ENCODE measurements around the gene NUB1.

The NUB1 gene

DNA sequence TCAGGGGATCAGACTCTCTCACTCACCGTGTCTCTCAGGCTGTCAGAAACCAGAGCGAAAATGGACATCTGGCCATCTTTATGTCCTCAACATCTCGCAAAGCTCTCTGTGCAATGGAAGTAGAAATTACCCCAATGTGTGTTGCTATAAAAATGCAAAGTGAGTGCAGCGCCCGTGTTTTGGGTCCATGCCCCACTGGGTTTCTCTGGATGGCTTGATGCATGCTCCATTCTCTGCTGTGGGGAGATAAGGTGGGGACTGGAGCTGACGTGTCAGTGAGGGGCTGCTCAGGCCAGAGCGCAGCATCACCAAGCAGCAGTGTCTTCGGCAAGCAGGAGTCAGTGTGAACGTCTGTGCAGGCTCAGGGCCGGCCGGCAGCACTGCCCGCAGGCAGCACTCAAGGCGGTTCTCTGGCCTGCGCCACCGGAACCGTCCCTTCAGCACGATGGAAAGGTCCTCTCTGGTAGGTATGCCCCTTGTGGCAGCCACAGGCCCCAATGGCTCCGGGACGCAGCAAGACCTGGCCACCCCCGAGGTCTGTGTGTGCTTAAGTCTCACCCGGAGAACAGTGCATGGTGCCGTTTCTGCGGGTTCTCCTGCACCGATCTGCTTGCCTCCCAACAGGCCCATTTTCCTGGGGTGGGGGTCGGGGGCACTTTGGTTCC is 38.1 kb downstream of the NUB1 start:
- no peak for DNase-seq

DNA sequence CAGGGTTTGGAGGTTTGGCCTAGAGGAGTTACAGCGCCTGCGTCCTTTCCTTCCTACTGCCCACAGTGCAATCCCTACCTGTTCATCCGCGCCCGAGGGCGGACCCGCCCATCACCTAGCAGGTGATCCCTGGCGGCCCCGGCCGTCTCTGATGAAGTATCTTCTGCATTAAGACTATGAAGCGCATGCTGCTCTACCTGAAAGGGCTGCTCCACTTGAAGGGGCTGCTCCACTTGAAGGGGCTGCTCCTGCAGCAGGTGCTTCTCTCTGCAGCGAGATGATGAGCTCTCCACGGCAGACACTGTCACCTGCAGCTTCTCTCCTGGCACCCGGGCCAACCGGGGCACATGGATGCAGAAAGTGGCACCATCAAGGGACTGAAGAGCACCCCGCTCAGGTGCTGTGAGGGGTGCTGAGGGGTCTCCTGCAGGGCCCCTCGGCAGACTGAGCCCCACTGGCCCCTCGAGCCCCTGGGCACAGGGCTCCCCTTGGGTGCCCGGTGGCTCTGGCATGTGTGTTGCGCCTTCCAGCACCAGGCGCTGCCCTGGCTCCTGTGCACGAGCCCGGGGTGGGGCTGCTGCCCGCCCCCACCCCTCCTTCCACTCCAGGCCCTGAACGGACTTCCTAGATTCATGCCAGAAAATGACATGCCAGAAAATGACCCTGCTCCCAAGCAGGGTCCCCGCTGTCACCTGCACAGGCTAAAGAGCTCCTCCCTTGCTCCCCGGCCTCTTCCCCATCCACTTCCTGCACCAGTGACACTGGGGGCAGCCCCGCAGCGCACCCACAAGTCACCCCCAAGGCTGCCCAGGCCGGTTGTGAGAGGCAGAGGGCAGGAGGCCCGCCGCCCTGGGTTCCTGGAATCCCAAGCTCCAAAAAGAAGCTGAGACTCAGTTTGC is 38.8 kb downstream of the NUB1 start:
- no peak for DNase-seq

GRCh38 chr7:151381098-151381347 is 39.4 kb downstream of the NUB1 start:
- peak; percentile 54 for DNase-seq

- DNase-seq: no peak
These were observed 39.9 kb downstream of the NUB1 start for GRCh38 chr7:151381348-151382078.

DNA sequence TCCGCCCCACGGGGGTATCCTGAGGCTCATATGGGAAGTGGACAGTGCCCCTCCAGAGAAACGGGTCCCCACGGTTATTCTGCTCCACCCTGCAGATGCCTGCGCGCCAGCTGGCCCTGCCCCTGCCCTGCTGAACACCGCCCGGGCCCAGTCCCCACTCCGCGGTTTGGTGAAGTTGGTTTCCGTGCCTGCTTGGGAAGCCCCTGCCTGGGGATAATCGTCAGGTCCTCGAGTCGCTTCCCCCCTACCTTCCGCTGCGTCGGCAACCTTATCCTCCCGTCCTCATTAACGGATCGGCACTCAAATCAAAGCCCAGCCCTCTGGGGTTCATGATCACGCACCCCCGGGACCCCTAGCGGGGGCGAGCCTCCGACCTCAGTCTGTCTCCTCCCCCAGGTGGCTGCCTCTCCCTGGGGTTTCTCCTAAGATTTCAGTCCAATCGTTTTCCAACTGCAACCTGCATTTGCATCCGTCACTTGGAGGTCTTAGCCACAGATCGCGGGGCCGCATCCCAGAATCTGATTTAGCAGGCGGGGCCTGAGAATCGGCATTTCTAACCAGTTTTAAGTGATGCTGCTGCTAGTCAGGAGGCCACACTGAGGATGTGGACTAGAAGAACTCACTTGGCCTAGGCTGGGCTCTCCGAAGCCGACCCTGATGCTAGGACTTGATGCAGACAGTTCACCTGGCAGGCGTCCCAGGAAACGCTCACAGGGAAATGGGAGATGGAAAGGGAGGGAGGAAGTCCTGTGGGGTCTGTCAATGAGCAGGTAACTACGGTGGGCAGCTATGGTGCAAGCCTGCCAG is 40.7 kb downstream of the NUB1 start:
- DNase-seq: no peak

- DNase-seq: no peak
These were observed 42.2 kb downstream of the NUB1 start for GRCh38 chr7:151383638-151384351.

- no peak for DNase-seq
These were observed 42.7 kb downstream of the NUB1 start for GRCh38 chr7:151384352-151384697.

- no peak for DNase-seq
These were observed 43.4 kb downstream of the NUB1 start for GRCh38 chr7:151384776-151385625.

DNA sequence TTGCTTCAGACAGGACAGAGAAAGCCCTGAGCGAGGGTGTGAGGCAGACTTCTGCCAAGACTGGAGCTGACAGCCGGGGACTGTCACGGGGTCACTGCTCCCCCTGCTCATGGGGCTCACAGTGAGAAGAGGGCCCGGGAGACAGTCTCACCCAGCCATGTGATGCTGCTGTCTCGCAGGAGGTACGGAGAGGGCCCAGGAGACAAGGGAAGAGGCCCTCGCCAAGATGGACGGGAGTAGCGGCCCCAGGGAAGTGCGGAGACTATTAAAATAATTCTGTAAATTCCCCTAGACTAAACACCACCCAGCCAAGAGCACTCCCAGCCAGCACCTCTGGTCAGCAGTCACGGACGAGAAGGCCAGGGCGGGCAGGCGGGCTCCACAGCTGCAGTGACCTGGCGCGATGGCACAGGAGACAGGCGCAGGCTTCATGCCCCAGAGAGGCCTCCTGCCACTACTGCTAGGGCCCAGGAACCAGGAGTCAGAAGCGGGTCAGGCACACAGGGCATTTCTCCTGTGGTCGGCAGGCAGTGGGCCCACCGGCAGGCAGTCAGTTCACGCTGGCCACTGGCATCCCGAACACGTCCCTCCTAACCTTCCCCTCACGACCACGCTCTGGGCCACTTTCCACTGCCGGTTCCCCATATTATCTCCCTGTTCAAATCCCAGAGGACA is 44.2 kb downstream of the NUB1 start:
- DNase-seq: no peak

DNA sequence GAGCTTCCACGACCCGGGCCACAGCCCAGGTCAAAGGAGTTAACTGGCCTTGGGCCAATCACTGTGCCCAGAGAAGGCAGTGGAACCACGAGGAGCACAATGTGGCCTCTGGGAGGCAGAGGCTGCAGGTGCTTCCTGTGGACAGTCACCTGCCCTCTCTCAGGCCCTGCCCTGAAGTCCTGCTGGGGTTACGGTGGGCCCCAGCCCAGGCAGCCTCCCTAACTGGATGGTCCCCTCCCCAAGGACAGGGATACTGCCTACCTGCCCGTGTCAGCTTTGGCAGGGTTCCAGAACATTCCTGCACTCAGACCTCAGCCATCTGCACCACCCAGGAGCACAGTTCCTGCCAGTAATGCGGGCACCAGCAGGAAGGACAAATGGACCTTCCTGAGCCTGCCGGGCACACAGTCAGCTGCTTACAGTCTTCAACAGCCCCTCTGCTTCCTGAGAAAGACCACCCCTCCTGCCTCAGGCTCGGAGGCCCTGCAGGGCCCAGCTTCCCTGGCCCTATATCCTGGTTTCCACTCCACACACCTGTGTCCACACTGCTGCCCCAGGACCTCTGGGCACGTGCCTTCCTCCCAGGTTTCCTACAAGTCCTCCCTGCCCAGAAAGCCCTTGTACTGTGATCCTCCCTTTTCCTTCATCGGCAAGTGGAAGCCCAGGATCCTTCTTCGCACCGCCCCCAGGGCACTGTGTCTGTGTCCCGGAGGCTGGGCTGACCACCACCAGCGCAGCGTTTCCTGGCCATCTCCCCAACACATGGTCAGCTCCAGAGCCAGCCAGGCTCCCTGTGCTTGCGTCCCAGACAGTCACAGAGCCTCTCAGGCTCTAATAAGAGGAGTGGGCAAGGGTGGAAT is 44.9 kb downstream of the NUB1 start:
- no peak for DNase-seq

- DNase-seq: no peak
These were observed 45.8 kb downstream of the NUB1 start for GRCh38 chr7:151387161-151388006.

DNA sequence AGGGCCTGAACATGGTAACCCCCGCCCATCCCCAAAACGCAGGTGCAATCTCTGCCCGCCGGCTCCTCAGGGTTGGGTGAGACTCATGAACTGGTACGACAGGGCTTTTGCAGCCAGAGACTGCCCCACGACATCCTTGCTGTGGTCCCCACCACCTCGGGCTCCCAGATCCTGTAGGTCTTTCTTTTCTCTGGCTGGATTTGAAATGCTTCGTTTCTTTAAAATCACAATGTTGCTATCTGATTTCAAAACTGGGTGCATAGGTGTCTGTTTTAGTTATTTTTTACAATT is 46.3 kb downstream of the NUB1 start:
- DNase-seq: no peak

DNA sequence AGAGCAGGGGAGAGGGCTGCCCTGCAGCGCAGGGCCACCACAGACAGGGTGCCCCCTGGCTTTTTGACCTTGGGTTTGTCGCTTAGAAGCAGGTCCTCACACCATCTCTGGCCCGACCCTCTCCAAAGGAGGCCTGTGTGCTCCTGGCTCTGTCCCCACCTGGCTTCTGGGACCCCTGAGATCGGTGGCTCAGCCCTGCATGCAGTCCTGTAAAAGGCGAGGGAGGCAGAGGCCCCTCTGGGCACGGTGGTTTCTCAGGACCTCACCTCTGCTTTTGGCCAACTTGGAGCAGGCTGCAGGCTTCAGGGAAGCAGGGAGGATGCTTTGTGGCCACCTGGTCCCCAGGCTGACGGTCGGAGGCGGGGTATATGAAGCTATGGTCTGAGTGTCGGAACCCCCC is 46.8 kb downstream of the NUB1 start:
- DNase-seq: no peak

DNA sequence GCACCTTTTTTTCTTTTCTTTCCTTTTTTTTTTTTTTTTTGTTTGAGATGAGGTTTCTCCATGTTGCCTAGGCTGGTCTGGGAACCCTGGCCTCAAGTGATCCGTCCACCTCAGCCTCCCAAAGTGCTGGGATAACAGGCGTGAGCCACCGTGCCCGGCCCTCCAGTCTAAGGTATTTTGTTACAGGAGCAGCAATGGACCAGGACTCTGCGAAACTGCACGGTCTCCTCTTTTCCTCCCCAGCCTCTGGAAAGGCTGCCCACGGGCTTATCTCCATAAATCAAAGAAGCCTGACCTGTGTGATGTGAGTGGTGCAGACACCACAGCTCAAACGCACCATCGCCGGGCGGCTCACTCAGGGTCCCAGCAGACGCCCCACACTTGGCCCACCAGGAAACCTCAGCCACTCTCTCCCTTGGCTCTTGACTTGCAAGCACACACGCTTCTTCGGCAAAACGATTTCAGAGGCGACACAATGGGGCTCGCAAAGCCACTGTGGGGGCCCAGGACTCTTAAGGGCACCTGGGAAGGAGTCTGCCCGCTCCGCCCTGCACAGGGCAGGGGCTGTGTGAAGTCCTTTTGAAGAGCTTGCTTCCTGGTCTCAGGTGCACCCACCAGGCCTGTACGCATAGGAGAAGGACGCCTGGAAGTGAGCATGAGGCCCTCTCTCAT is 47.6 kb downstream of the NUB1 start:
- DNase-seq: no peak

- DNase-seq: peak; percentile 45
These were observed 48.4 kb downstream of the NUB1 start for GRCh38 chr7:151389768-151390597.

GRCh38 chr7:151390598-151391357 is 49.2 kb downstream of the NUB1 start:
- DNase-seq: peak; percentile 24

- no peak for DNase-seq
These were observed 49.7 kb downstream of the NUB1 start for GRCh38 chr7:151391358-151391730.
